ENCODE measurements around the gene LSM14B. TPM values are rescaled to one million over a fixed set of nuclear protein-coding genes. Genes with fewer than 3 reads are reported as not detected.
A peak's percentile ranks its signal among the peaks of the same experiment; 100 is the strongest.

The LSM14B gene
- total RNA-seq, 6 experiments from 2014 or later, result 40.4 to 42.7 (median 40.9) TPM

DNA sequence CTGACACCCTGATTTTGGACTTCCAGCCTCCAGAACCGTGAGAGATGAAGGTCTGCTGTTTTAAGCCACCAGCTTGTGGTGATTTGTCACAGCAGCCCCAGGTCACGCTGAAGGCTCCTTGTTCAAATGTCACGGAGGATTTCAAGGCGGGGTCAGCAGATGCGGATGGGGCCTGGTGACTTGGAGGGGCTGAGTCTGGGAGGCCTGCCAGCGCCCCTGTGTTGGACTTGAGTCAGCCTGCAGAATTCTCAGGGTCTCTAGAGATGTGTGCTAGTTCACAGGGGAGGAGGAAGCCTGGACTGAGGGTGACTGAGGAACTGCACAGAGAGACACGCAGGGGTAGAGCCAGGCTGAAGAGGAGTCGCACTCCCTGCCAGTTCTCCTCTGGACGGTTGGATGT, 37.1 kb upstream of the LSM14B start:
- TF ChIP-seq, protein P1, sequence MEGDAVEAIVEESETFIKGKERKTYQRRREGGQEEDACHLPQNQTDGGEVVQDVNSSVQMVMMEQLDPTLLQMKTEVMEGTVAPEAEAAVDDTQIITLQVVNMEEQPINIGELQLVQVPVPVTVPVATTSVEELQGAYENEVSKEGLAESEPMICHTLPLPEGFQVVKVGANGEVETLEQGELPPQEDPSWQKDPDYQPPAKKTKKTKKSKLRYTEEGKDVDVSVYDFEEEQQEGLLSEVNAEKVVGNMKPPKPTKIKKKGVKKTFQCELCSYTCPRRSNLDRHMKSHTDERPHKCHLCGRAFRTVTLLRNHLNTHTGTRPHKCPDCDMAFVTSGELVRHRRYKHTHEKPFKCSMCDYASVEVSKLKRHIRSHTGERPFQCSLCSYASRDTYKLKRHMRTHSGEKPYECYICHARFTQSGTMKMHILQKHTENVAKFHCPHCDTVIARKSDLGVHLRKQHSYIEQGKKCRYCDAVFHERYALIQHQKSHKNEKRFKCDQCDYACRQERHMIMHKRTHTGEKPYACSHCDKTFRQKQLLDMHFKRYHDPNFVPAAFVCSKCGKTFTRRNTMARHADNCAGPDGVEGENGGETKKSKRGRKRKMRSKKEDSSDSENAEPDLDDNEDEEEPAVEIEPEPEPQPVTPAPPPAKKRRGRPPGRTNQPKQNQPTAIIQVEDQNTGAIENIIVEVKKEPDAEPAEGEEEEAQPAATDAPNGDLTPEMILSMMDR (IDR thresholded peaks at IDR 0.05), result no peak
- no peak overlapping the region for H3K27ac Mint-ChIP-seq
- no peaks in the 10 kb centered on the region for H3K4me1 Mint-ChIP-seq (ENCODE audit: low read depth)
- no peak overlapping the region for H3K4me3 Mint-ChIP-seq
- H3K36me3 Mint-ChIP-seq (ENCODE audit: low read depth), result no peaks in the 10 kb centered on the region
- DNase-seq, result no peak
- H3K27me3 Mint-ChIP-seq (ENCODE audit: insufficient read depth), result peaks cover 11% of the 10 kb centered on the region
- H3K9me3 Mint-ChIP-seq, result peaks cover 12% of the 10 kb centered on the region

DNA sequence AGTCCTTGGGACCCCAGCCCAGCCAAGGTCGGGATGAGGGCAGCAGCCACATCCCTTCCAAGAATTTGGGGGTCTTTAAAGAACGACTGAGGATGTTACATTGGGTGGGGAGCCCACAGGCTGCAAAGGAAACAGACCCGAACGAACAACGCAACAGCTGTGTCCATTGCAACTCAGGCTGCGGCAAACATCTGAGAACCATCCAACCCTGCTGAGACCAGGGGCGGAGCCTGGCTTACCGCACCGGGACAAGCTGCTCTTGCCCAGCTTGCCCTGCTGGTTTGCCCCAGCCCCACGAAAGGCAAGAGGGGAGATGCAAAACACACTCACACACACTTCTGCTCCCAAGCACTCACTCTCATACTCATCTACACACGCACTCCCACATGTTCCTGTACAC, 35.0 kb upstream of the LSM14B start:
- peaks cover 7% of the 10 kb centered on the region for H3K27me3 Mint-ChIP-seq (ENCODE audit: insufficient read depth)
- TF ChIP-seq, protein P1 (IDR thresholded peaks at IDR 0.05), result no peak
- no peak for DNase-seq
- H3K27ac Mint-ChIP-seq, result no peak overlapping the region
- H3K4me3 Mint-ChIP-seq, result no peak overlapping the region
- no peaks in the 10 kb centered on the region for H3K4me1 Mint-ChIP-seq (ENCODE audit: low read depth)
- peaks cover 5% of the 10 kb centered on the region; the same call in 1 of the 2 replicates for H3K36me3 Mint-ChIP-seq (ENCODE audit: low read depth)
- H3K9me3 Mint-ChIP-seq, result peaks cover 10% of the 10 kb centered on the region

DNA sequence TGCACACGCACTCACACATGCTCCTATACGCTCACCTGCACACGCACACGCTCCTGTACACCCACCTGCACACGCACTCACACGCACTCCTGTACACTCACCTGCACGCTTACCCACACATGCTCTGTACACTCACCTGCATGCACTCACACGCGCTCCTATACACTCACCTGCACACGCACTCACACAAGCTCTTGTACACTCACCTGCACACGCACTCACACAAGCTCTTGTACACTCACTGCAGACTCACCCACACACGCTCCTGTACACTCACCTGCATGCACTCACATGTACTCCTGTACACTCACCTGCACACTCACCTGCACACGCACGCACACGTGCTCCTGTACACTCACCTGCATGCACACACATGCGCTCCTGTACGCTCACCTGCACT, 34.6 kb upstream of the LSM14B start:
- no peak overlapping the region for H3K4me3 Mint-ChIP-seq
- H3K9me3 Mint-ChIP-seq, result peaks cover 10% of the 10 kb centered on the region
- H3K27me3 Mint-ChIP-seq (ENCODE audit: insufficient read depth), result peaks cover 7% of the 10 kb centered on the region
- TF ChIP-seq, protein P1 (IDR thresholded peaks at IDR 0.05), result no peak
- no peak for DNase-seq
- H3K27ac Mint-ChIP-seq, result no peak overlapping the region
- peaks cover 5% of the 10 kb centered on the region; the same call in 1 of the 2 replicates for H3K36me3 Mint-ChIP-seq (ENCODE audit: low read depth)
- no peaks in the 10 kb centered on the region for H3K4me1 Mint-ChIP-seq (ENCODE audit: low read depth)

DNA sequence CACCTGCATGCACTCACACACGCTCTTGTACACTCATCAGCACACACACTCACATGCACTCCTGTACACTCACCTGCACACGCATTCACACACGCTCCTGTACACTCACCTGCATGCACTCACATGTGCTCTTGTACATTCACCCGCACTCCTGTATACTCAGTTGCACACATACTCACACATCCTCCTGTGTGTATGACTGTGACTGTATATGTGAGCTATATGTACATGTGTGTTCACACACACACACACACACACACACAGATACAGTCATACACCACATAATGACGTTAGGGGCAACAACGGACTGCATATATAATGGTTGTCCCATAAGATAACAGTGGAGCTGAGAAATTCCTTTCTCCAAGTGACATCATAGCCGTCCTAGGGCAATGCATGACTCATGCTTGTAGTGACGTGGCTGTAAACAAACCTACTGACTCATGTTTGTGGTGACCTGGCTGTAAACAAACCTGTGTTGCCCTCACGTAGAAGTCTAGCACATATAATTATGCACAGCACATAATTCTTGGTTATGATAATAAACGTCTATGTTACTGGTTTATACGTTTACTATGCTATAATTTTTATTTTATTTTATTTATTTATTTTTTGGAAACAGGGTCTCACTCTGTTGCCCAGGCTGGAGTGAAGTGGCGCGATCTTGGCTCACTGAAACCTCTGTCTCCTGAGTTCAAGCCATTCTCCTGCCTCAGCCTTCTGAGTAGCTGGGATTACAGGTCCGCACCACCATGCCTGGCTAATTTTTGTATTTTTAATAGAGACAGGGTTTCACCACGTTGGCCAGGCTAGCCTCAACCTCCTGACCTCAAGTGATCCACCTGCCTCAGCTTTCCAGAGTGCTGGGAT, 33.8 kb upstream of the LSM14B start:
- H3K27me3 Mint-ChIP-seq (ENCODE audit: insufficient read depth), result peaks cover 7% of the 10 kb centered on the region
- H3K36me3 Mint-ChIP-seq (ENCODE audit: low read depth), result peaks cover 5% of the 10 kb centered on the region; the same call in 1 of the 2 replicates
- TF ChIP-seq, protein P1 (IDR thresholded peaks at IDR 0.05), result no peak
- H3K27ac Mint-ChIP-seq, result no peak overlapping the region
- no peaks in the 10 kb centered on the region for H3K4me1 Mint-ChIP-seq (ENCODE audit: low read depth)
- H3K9me3 Mint-ChIP-seq, result peaks cover 10% of the 10 kb centered on the region
- no peak overlapping the region for H3K4me3 Mint-ChIP-seq
- peak; percentile 92 for DNase-seq

DNA sequence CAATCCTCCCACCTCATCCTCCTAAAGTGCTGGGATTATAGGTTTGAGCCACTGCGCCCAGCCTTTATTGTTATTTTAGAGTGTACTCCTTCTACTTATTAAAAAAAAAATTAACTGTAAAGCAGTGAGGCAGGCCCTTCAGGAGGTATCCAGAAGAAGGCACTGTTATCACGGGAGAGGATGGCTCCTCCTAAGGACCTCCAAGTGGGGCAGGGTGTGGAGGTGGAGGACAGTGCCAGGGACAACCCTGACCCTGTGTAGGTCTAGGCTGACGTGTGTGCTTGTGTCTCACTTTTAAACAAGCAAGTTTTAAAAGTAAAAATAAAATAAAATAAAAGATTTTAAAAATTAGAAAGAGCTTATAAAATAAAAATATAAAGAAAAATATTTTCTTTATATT, 32.9 kb upstream of the LSM14B start:
- Mint-ChIP-seq H3K4me1 (ENCODE audit: low read depth) (no peaks in the 10 kb centered on the region), H3K27ac (no peak overlapping the region), H3K4me3 (no peak overlapping the region), H3K27me3 (ENCODE audit: insufficient read depth) (peaks cover 7% of the 10 kb centered on the region), H3K36me3 (ENCODE audit: low read depth) (peaks cover 5% of the 10 kb centered on the region; the same call in 1 of the 2 replicates), H3K9me3 (peaks cover 10% of the 10 kb centered on the region)
- TF ChIP-seq, protein P1 (IDR thresholded peaks at IDR 0.05), result no peak
- no peak for DNase-seq

All from HFFc6 (cell line).